ENCODE data around the gene CUL2.

DNA sequence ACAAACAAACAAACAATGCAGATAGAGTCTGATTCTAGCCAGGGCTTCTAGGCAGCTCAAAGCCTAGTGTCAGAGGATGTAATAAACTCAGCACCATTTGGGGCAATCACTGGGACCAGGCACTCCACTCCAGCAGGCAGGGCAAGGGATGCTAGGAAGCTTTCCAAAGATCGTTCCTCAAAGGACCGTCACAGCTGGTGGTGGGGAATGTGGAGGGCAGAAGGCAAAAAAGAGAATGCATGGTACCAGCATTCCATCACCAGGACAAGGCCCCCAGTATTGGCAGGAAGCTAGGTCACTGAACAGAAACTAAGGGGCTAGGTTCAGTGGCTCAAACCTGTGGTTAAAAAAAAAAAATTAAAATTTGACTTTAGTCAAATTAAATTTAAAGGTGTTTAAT, 94.2 kb downstream of the CUL2 start:
- TF ChIP-seq CTCF (IDR thresholded peaks at IDR 0.05; ENCODE audit: insufficient read depth, low read length, poor library complexity, severe bottlenecking) (no peak), EZH2phosphoT487 (conservative IDR thresholded peaks at IDR 0.05; ENCODE audit: low read length) (no peak)
